GM21447 (cell line): ENCODE results near the gene SLC25A25.
"Not testable (repeated sequence)": the region's sequence is repeated elsewhere in the genome, so short reads cannot be mapped to it uniquely, and the experiment has no call there.

ENCODE experiments used
- ATAC-seq: cut with Tn5 transposase; IDR thresholded peaks from one replicate; pipeline ENCODE4 v1.9.1; 2021; ENCODE audit not compliant: unreplicated experiment

The SLC25A25 gene

GRCh38 chr9:128067645-128068385, at the start of gene SLC25A25:
TSS of gene SLC25A25 (plus strand) at chr9:128068232. CDS start at chr9:128068320, 88 bp downstream.
- peak; percentile 68 for ATAC-seq

- no peak for ATAC-seq
These were observed 47.3 kb upstream of the SLC25A25 start for GRCh38 chr9:128020692-128021091.

GRCh38 chr9:128021098-128021497, 46.9 kb upstream of the SLC25A25 start:
- no peak for ATAC-seq

GRCh38 chr9:128022886-128023285, 45.1 kb upstream of the SLC25A25 start:
- ATAC-seq: no peak

- ATAC-seq: not testable (repeated sequence)
These were observed 44.4 kb upstream of the SLC25A25 start for GRCh38 chr9:128023671-128024070.

- ATAC-seq: no peak
These were observed 43.2 kb upstream of the SLC25A25 start for GRCh38 chr9:128024761-128025308.

GRCh38 chr9:128025736-128026135, 42.3 kb upstream of the SLC25A25 start:
- no peak for ATAC-seq

- peak; percentile 49 for ATAC-seq
These were observed 41.7 kb upstream of the SLC25A25 start for GRCh38 chr9:128026255-128026772.

DNA sequence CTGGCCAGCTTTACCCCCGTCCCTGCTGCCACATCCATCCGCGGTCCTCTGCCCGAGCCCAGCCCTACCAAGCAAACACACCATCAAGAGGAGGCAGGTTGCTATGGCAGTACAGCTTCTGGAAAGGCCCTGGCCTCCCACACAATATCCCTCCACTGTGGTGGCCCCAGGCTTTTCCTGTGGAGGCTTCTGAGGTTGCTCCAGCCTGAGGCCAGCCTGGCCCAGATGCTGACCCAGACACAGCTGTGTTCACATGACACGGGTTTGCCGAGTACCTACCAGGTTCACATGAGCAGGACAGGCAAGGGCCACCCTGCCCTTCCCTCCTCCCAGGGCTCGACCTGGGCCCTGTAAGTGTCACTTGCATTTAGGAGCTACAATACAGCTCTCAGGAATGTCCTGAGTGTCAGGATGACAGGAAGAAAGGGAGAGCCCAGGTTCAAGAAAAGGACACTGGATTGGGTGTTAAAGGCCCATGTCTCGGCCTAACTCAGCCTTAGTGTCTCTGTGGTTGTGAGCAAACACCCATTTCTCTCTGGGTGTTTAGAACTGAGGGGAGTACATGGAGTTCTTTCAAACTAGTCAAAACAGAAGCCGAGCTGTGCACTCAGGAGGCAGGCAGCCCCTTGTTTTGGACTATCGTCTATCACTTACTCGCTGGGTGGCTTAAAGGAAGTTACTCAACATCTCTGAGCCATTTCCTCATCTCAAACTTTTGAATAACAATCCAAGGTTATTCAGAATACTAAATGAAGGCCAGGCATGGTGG, 41.1 kb upstream of the SLC25A25 start:
- ATAC-seq: peak; percentile 18

DNA sequence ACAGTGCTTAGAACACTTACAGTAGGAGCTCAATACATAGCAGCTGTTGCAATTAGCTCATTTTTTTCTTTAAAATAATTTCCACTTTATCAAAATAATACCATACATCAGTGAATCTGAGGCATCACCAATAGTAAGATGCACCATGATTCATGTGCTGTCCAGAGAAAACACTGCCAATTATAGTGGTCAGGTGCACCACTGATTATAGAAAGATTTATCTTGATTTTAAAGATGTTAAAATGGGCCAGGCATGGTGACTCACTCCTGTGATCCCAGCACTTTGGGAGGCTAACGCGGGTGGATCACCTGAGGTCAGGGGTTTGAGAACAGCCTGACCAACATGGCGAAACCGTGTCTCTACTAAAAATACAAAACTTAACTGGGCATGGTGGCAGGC, 40.3 kb upstream of the SLC25A25 start:
- ATAC-seq: no peak

- ATAC-seq: no peak
These were observed 34.4 kb upstream of the SLC25A25 start for GRCh38 chr9:128033609-128034008.

DNA sequence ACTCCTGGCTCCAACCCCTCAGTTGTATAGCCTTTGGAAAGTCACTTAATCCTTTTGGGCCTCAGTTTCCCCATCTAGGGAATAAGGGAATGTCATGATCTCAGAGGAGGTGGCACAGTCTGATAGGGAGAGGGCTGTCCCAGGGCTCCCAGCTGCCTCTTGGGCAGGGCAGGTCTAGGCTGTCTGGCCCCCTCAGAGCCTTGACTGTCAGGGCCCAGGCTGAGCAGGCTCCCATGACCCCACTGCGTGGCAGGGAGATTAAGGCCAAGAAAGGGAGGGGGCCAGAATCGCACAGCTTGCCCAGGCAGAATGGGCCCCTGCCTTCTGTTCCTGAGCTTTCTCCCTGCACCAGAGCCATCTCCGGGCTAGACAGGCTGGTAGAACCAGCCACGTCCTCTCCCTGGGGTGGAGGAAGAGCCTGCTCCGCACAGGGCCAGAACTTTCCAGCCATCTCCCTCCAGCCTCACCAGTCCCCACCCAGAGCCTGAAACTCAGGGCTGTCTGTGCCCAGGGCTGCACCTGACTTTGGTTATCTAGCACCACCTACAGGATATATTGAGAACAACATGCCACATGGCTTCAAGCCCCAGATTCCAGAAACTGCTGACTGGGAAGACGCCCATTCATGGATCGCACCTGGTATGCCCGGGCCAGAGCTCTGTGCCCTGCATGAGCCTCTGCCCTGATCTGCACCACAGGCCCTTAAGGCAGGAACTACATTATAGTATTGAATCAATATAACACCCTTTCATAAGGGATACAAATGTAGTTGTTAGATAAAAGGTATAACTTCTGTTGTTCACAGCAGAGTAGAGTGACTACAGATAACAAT, 33.0 kb upstream of the SLC25A25 start:
- no peak for ATAC-seq

GRCh38 chr9:128036522-128036921, 31.5 kb upstream of the SLC25A25 start:
- not testable (repeated sequence) for ATAC-seq

GRCh38 chr9:128040783-128041182, 27.2 kb upstream of the SLC25A25 start:
- ATAC-seq: not testable (repeated sequence)

GRCh38 chr9:128042043-128042442, 26.0 kb upstream of the SLC25A25 start:
- no peak for ATAC-seq

DNA sequence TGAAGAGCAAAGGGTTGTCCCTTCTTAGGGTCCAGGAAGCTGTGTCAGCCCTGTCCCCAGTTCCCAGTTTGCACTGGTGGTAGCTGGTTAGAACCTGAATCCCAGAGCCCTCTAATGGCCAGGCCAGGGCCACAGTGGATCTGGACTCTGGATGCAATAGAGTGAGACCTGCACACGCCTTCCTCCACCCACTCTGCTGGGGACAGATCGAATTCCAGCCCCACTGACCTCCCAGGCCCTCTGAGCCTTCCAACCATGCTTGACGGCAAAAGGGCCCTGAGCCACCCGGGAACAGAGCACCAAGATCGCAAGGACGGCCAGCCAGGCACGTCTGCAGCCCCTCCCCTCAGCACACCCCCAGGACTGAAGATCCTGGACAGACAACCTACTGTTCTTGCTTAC, 24.6 kb upstream of the SLC25A25 start:
- no peak for ATAC-seq

DNA sequence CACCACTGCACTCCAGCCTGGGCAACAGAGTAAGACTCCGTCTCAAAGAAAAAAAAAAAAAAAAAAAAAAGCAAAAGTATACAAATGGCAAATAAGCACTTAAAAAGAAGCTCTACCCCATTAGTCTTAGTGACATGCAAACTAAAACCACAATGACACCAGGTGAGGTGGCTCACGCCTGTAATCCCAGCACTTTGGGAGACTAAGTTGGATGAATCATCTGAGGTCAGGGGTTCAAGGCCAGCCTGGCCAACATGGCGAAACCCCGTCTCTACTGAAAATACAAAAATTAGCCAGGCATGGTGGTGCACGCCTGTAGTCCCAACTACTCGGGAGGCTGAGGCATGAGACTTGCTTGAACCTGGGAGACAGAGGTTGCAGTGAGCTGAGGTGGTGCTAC, 22.6 kb upstream of the SLC25A25 start:
- not testable (repeated sequence) for ATAC-seq

GRCh38 chr9:128045831-128046230, 22.2 kb upstream of the SLC25A25 start:
- ATAC-seq: no peak

GRCh38 chr9:128047231-128047630, 20.8 kb upstream of the SLC25A25 start:
- ATAC-seq: no peak

DNA sequence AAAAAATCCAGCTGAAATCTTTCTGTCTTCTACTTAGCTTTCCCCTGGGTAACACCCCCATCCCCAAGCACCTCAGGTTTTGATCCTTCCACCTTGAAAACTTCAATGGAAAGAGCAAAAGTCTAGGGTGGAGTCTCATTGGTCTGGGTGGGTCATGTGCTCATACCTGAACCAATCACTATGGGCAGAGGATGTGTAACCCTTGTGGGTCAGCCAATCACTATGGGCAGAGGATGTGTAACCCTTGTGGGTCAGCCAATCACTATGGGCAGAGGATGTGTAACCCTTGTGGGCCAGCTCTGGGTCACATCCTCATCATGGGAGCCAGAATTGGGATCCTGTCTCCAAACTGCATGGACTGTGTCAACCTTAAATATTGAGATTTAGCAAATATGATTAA, 19.4 kb upstream of the SLC25A25 start:
- no peak for ATAC-seq

- ATAC-seq: no peak
These were observed 18.2 kb upstream of the SLC25A25 start for GRCh38 chr9:128049843-128050242.
